ENCODE measurements around the gene F2RL3.
"Not testable (repeated sequence)": the region's sequence is repeated elsewhere in the genome, so short reads cannot be mapped to it uniquely, and the experiment has no call there.

The F2RL3 gene

DNA sequence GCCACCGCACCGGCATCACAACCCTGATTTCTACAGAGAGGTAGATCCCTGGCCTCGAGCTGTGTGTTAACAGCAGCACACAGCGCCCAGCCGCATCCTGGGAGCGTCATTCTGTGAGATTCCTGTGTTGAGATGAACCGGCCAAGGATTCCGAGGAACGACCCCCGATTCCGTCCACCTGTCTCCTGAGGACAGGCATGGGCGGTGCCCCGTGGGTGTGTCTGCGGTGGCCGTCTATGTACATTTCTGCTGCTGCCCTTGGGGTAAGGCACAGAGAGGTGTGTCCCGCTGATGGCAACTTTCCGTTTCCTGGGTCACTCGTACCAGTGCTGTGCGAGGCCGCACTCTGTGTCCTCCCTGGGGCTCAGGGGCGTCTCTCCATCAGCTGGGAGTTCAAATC is 16.1 kb upstream of the F2RL3 start:
- TF ChIP-seq FOXK2 (IDR thresholded peaks at IDR 0.05) (no peak), FOXM1 (IDR thresholded peaks at IDR 0.05; ENCODE audit: borderline replicate concordance) (no peak), NFRKB (IDR thresholded peaks at IDR 0.05) (no peak), SP1 (IDR thresholded peaks at IDR 0.05) (no peak), BHLHE40 (IDR thresholded peaks at IDR 0.05; ENCODE audit: borderline replicate concordance) (no peak), TARDBP (IDR thresholded peaks at IDR 0.05) (no peak), HDGF (IDR thresholded peaks at IDR 0.05; ENCODE audit: borderline replicate concordance) (no peak), FOXA1 (IDR thresholded peaks at IDR 0.05) (no peak), ZNF384 (IDR thresholded peaks at IDR 0.05) (no peak), SUZ12 (IDR thresholded peaks at IDR 0.05) (no peak), L3MBTL2 (conservative IDR thresholded peaks at IDR 0.05) (no peak), LEF1 (IDR thresholded peaks at IDR 0.05; ENCODE audit: borderline replicate concordance) (no peak), CTBP1 (IDR thresholded peaks at IDR 0.05; ENCODE audit: borderline replicate concordance) (no peak), ARNT (IDR thresholded peaks at IDR 0.05) (no peak), ELF4 (IDR thresholded peaks at IDR 0.05) (no peak)
- TF ChIP-seq, protein P1, sequence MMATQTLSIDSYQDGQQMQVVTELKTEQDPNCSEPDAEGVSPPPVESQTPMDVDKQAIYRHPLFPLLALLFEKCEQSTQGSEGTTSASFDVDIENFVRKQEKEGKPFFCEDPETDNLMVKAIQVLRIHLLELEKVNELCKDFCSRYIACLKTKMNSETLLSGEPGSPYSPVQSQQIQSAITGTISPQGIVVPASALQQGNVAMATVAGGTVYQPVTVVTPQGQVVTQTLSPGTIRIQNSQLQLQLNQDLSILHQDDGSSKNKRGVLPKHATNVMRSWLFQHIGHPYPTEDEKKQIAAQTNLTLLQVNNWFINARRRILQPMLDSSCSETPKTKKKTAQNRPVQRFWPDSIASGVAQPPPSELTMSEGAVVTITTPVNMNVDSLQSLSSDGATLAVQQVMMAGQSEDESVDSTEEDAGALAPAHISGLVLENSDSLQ (IDR thresholded peaks at IDR 0.05): no peak
- DNase-seq (ENCODE audit: extremely low spot score): no peak
- POLR2A ChIA-PET: no interaction called here
- CTCF ChIA-PET: no interaction called here

DNA sequence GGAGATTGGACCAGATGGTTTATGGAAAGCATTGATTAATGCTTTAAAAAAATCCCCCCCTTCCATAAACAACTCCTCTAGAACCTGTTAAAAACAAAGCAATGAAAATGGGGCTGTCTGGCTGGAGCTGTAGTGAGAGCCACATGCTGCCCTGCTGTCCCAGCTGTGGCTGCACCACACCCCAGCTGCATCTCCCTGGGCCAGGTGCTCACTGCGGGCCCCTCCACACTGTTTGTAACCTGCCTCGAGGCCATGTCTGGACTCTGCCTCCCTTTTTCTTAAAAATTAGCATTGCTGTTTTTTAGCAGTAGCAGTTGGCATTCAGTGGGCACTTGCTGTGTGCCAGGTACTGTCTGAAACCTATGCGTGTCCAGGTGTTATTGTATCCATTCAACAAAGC is 15.2 kb upstream of the F2RL3 start:
- no peak for DNase-seq (ENCODE audit: extremely low spot score)
- TF ChIP-seq SUZ12 (IDR thresholded peaks at IDR 0.05): no peak
- no peak for TF ChIP-seq HDGF (IDR thresholded peaks at IDR 0.05; ENCODE audit: borderline replicate concordance)
- no peak for TF ChIP-seq NFRKB (IDR thresholded peaks at IDR 0.05)
- no peak for TF ChIP-seq SP1 (IDR thresholded peaks at IDR 0.05)
- TF ChIP-seq ELF4 (IDR thresholded peaks at IDR 0.05): no peak
- no peak for TF ChIP-seq CTBP1 (IDR thresholded peaks at IDR 0.05; ENCODE audit: borderline replicate concordance)
- TF ChIP-seq, protein P1 (IDR thresholded peaks at IDR 0.05): no peak
- TF ChIP-seq FOXM1 (IDR thresholded peaks at IDR 0.05; ENCODE audit: borderline replicate concordance): no peak
- no peak for TF ChIP-seq ARNT (IDR thresholded peaks at IDR 0.05)
- TF ChIP-seq BHLHE40 (IDR thresholded peaks at IDR 0.05; ENCODE audit: borderline replicate concordance): no peak
- no peak for TF ChIP-seq FOXK2 (IDR thresholded peaks at IDR 0.05)
- TF ChIP-seq LEF1 (IDR thresholded peaks at IDR 0.05; ENCODE audit: borderline replicate concordance): no peak
- no peak for TF ChIP-seq TARDBP (IDR thresholded peaks at IDR 0.05)
- no peak for TF ChIP-seq L3MBTL2 (conservative IDR thresholded peaks at IDR 0.05)
- TF ChIP-seq ZNF384 (IDR thresholded peaks at IDR 0.05): no peak
- TF ChIP-seq FOXA1 (IDR thresholded peaks at IDR 0.05): no peak
- ChIA-PET CTCF (no interaction called here), POLR2A (no interaction called here)

- POLR2A ChIA-PET: no interaction called here
- no peak for DNase-seq (ENCODE audit: extremely low spot score)
- TF ChIP-seq L3MBTL2 (conservative IDR thresholded peaks at IDR 0.05) (no peak), ZNF384 (IDR thresholded peaks at IDR 0.05) (no peak), BHLHE40 (IDR thresholded peaks at IDR 0.05; ENCODE audit: borderline replicate concordance) (no peak), FOXM1 (IDR thresholded peaks at IDR 0.05; ENCODE audit: borderline replicate concordance) (no peak), SUZ12 (IDR thresholded peaks at IDR 0.05) (no peak), ARNT (IDR thresholded peaks at IDR 0.05) (no peak), CTBP1 (IDR thresholded peaks at IDR 0.05; ENCODE audit: borderline replicate concordance) (no peak), ELF4 (IDR thresholded peaks at IDR 0.05) (no peak), FOXA1 (IDR thresholded peaks at IDR 0.05) (no peak), HDGF (IDR thresholded peaks at IDR 0.05; ENCODE audit: borderline replicate concordance) (no peak), NFRKB (IDR thresholded peaks at IDR 0.05) (no peak), FOXK2 (IDR thresholded peaks at IDR 0.05) (no peak), SP1 (IDR thresholded peaks at IDR 0.05) (no peak), LEF1 (IDR thresholded peaks at IDR 0.05; ENCODE audit: borderline replicate concordance) (no peak), TARDBP (IDR thresholded peaks at IDR 0.05) (no peak)
- TF ChIP-seq, protein P1 (IDR thresholded peaks at IDR 0.05): no peak
- CTCF ChIA-PET: no interaction called here
Observed at GRCh38 chr19:16874250-16874977, 14.4 kb upstream of the F2RL3 start.

DNA sequence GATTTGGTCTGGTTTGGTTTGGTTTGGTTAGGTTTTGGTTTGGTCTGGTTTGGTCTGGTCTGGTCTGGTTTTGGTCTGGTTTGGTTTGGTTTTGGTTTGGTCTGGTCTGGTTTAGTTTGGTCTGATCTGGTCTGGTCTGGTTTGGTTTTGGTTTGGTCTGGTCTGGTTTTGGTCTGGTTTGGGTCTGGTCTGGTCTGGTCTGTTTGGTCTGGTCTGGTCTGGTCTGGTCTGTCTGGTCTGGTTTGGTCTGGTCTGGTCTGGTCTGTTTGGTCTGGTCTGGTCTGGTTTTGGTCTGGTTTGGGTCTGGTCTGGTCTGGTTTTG is 13.9 kb upstream of the F2RL3 start:
- POLR2A ChIA-PET; DNase-seq (ENCODE audit: extremely low spot score); CTCF ChIA-PET: not testable (repeated sequence)

DNA sequence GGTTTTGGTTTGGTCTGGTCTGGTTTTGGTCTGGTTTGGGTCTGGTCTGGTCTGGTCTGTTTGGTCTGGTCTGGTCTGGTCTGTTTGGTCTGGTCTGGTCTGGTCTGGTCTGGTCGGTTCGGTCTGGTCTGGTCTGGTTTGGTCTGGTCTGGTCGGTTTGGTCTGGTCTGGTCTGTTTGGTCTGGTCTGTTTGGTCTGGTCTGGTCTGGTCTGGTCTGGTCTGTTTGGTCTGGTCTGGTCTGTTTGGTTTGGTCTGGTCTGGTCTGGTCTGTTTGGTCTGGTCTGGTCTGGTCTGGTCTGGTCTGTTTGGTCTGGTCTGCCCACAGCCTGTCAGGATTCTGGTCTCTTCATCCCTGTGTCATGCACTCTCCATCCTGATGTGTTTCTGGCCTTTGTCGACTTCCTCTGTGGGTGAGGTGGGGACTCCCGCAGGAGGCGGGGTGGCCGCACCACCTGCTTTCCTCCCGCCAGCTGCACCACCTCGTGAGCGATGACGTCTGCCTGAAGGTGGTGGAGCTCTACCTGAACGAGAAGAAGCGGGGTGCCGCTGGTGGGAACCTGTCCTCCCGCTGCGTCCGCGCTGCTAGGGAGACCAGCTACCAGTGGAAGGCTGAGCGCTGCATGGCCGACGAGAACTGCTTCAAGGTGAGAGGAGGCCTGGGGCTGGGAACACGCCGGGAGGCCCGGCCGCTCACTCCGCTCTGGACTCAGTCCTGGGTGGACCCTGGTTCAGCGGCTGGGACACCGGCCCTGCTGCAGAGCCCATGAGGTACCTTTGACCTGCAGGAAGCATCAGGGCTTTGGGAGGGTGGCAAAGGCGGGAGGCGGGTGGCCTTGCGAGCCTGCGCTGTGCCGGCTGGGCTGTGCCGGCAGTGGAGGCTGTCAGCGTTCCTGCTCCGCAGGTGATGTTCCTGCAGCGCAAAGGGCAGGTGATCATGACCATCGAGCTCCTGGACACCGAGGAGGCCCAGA is 12.9 kb upstream of the F2RL3 start:
- POLR2A ChIA-PET: no interaction called here
- CTCF ChIA-PET: no interaction called here
- DNase-seq (ENCODE audit: extremely low spot score): no peak
- TF ChIP-seq FOXM1 (IDR thresholded peaks at IDR 0.05; ENCODE audit: borderline replicate concordance) (no peak), HDGF (IDR thresholded peaks at IDR 0.05; ENCODE audit: borderline replicate concordance) (no peak), CTBP1 (IDR thresholded peaks at IDR 0.05; ENCODE audit: borderline replicate concordance) (no peak), FOXK2 (IDR thresholded peaks at IDR 0.05) (no peak), FOXA1 (IDR thresholded peaks at IDR 0.05) (no peak), ELF4 (IDR thresholded peaks at IDR 0.05) (no peak), ZNF384 (IDR thresholded peaks at IDR 0.05) (no peak), ARNT (IDR thresholded peaks at IDR 0.05) (no peak), SUZ12 (IDR thresholded peaks at IDR 0.05) (no peak), BHLHE40 (IDR thresholded peaks at IDR 0.05; ENCODE audit: borderline replicate concordance) (no peak), L3MBTL2 (conservative IDR thresholded peaks at IDR 0.05) (no peak), LEF1 (IDR thresholded peaks at IDR 0.05; ENCODE audit: borderline replicate concordance) (no peak), SP1 (IDR thresholded peaks at IDR 0.05) (no peak)
- TF ChIP-seq, protein P1 (IDR thresholded peaks at IDR 0.05): no peak
